Gastrocnemius medialis (tissue), 4 donors: ENCODE data around the gene MEP1B.

Source experiments
- POLR2A ChIP-seq, 2 donors: fragments of 450-650 bp; IDR thresholded peaks; one replicate each; pipeline ENCODE4 v1.6.1; 2017; ENCODE audit warnings: antibody characterized with exemption in 2 of 2, mild to moderate bottlenecking in 2 of 2, moderate library complexity in 2 of 2
- TF ChIP-seq, protein P1 (sequence below), 5 experiments: fragments of 450-650 bp in 3 of 5; fragments of 200-600 bp in 2 of 5; sonication (generic) in 2 of 5; IDR thresholded peaks in 4 of 5; conservative IDR thresholded peaks in 1 of 5; 1 replicate in 4 of 5; 2 replicates in 1 of 5; pipeline ENCODE4 v1.5.1; 2016 to 2019; ENCODE audit warnings: antibody characterized with exemption in 5 of 5, mild to moderate bottlenecking in 3 of 5, moderate library complexity in 3 of 5

DNA sequence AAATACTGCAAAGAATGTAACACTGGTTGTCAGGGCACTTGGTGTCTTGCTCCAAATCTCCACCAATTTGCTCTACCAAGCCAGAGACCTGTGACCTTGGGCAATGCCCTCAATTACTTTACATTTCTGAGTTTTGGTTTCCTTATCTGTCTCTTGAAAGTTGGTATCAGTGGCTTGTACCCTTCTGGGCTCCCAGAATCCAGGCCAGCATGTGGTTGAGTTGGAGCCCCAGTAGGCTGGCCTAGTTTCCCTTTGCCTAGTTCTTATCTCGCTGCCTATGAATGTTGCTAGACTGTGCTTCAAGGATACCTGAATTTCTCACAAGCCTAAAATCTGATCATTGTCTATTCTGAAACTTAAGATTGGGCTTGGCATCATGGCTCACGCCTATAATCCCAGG lies 26.6 kb downstream of the MEP1B start:
- TF ChIP-seq, protein P1, sequence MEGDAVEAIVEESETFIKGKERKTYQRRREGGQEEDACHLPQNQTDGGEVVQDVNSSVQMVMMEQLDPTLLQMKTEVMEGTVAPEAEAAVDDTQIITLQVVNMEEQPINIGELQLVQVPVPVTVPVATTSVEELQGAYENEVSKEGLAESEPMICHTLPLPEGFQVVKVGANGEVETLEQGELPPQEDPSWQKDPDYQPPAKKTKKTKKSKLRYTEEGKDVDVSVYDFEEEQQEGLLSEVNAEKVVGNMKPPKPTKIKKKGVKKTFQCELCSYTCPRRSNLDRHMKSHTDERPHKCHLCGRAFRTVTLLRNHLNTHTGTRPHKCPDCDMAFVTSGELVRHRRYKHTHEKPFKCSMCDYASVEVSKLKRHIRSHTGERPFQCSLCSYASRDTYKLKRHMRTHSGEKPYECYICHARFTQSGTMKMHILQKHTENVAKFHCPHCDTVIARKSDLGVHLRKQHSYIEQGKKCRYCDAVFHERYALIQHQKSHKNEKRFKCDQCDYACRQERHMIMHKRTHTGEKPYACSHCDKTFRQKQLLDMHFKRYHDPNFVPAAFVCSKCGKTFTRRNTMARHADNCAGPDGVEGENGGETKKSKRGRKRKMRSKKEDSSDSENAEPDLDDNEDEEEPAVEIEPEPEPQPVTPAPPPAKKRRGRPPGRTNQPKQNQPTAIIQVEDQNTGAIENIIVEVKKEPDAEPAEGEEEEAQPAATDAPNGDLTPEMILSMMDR (IDR thresholded peaks at IDR 0.05 in 4 of 5, conservative IDR thresholded peaks at IDR 0.05 in 1 of 5), result no peak
- TF ChIP-seq POLR2A (IDR thresholded peaks at IDR 0.05), result no peak
